ENCODE measurements around the gene ADAMTS2.

Gene ADAMTS2

DNA sequence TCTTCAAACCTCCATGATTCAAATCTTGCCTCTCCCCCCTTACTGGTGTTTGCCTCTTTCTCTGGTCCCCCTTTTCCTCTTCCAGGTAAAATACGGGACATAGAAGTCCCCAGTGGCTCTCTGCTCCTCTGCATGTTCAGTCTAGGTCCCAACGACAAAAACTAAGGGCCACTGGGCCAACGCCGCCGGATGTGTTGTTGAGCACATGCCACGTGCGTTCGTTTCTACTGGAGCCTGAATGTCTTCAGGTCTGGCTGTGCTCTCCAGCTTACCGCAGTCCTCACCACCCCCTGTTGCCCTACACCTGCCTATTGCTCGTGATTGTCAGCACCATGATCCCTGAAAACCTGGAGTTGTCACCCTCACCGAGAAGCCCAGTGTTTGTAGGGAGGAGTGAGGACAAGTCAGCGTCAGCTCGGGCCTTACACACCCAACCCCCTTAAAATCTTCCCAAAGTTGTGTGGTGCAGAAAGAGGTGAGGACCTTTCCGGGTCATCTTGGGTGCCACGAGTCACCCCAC lies 2.8 kb upstream of the ADAMTS2 start:
- no peaks in the 10 kb centered on the region for H3K36me3 ChIP-seq (ENCODE audit: insufficient read depth, low read length)
- H3F3A ChIP-seq (ENCODE audit: insufficient read depth, low read length) = no peaks in the 10 kb centered on the region
- no peaks in the 10 kb centered on the region for H3K79me2 ChIP-seq (ENCODE audit: insufficient read depth, low read length)
- H3K9me2 ChIP-seq (ENCODE audit: low read depth, low read length) = no peaks in the 10 kb centered on the region
- no peak overlapping the region for H3K4me3 ChIP-seq (ENCODE audit: low read depth, low read length, poor library complexity, severe bottlenecking)
- H3K4me1 ChIP-seq (ENCODE audit: insufficient read depth, low read length, severe bottlenecking) = no peaks in the 10 kb centered on the region
- H4K20me1 ChIP-seq (ENCODE audit: insufficient read depth, low read length) = no peaks in the 10 kb centered on the region
- no peak overlapping the region for H2AFZ ChIP-seq (ENCODE audit: low read length)
- no peak overlapping the region for H3K9ac ChIP-seq (ENCODE audit: low read length)
- no peaks in the 10 kb centered on the region for H3K27me3 ChIP-seq (ENCODE audit: insufficient read depth, low read length)
- H3K27ac ChIP-seq (ENCODE audit: low read depth, low read length, poor library complexity, severe bottlenecking) = no peak overlapping the region
- TF ChIP-seq, protein P1, sequence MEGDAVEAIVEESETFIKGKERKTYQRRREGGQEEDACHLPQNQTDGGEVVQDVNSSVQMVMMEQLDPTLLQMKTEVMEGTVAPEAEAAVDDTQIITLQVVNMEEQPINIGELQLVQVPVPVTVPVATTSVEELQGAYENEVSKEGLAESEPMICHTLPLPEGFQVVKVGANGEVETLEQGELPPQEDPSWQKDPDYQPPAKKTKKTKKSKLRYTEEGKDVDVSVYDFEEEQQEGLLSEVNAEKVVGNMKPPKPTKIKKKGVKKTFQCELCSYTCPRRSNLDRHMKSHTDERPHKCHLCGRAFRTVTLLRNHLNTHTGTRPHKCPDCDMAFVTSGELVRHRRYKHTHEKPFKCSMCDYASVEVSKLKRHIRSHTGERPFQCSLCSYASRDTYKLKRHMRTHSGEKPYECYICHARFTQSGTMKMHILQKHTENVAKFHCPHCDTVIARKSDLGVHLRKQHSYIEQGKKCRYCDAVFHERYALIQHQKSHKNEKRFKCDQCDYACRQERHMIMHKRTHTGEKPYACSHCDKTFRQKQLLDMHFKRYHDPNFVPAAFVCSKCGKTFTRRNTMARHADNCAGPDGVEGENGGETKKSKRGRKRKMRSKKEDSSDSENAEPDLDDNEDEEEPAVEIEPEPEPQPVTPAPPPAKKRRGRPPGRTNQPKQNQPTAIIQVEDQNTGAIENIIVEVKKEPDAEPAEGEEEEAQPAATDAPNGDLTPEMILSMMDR (IDR thresholded peaks at IDR 0.05; ENCODE audit: low read length) = no peak
- no peak for TF ChIP-seq EZH2 (IDR thresholded peaks at IDR 0.05; ENCODE audit: borderline replicate concordance, low read length)
- no peak overlapping the region for H3K4me2 ChIP-seq (ENCODE audit: low read length)
- H3K9me3 ChIP-seq (ENCODE audit: low read length) = no peaks in the 10 kb centered on the region

DNA sequence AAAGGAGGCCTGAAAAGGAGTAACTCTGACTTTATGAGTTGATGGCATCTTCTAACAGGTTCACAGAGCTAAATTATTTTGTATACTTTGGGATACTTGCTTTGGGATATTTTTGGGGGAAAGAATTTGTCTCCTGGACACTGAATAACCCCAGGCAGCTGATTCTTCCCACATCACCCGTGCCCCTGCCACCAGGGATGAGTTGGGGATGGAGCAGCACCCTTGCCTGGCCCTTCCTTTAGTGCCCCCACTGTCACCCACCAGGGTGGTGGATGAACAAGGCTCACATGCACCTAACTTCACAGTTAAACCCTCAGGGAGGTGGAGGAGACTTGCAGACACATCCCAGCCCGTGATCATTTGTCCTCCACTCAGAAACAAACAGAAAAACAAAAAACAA lies 2.3 kb upstream of the ADAMTS2 start:
- H3K9me2 ChIP-seq (ENCODE audit: low read depth, low read length) = no peaks in the 10 kb centered on the region
- no peaks in the 10 kb centered on the region for H4K20me1 ChIP-seq (ENCODE audit: insufficient read depth, low read length)
- no peak overlapping the region for H3K27ac ChIP-seq (ENCODE audit: low read depth, low read length, poor library complexity, severe bottlenecking)
- H3K4me3 ChIP-seq (ENCODE audit: low read depth, low read length, poor library complexity, severe bottlenecking) = no peak overlapping the region
- no peaks in the 10 kb centered on the region for H3K36me3 ChIP-seq (ENCODE audit: insufficient read depth, low read length)
- no peaks in the 10 kb centered on the region for H3K79me2 ChIP-seq (ENCODE audit: insufficient read depth, low read length)
- TF ChIP-seq EZH2 (IDR thresholded peaks at IDR 0.05; ENCODE audit: borderline replicate concordance, low read length) = no peak
- TF ChIP-seq, protein P1 (IDR thresholded peaks at IDR 0.05; ENCODE audit: low read length) = no peak
- no peaks in the 10 kb centered on the region for H3K4me1 ChIP-seq (ENCODE audit: insufficient read depth, low read length, severe bottlenecking)
- no peaks in the 10 kb centered on the region for H3F3A ChIP-seq (ENCODE audit: insufficient read depth, low read length)
- H2AFZ ChIP-seq (ENCODE audit: low read length) = no peak overlapping the region
- no peak overlapping the region for H3K4me2 ChIP-seq (ENCODE audit: low read length)
- H3K9ac ChIP-seq (ENCODE audit: low read length) = no peak overlapping the region
- no peaks in the 10 kb centered on the region for H3K9me3 ChIP-seq (ENCODE audit: low read length)
- no peaks in the 10 kb centered on the region for H3K27me3 ChIP-seq (ENCODE audit: insufficient read depth, low read length)

DNA sequence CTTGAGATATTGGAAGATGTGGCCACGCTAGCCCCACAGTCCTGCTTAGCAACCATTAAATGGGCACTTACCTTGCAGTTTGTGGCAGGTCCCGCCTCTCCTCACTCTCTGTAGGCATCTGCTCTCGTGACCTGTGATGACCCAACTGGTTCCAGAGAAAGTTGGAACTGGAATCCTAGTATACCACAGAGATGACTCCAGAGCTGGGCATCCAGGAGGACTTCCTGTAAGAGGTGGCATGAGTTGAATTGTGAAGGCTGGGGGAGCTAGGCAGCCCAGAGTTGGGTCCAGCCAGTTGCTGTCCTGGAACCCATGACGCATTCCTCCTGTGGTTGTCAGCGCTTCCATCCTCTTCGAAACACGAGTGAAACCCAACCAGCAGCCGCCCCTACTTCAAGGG lies 1.6 kb upstream of the ADAMTS2 start:
- Histone ChIP-seq H3K79me2 (ENCODE audit: insufficient read depth, low read length) (no peaks in the 10 kb centered on the region), H3K4me3 (ENCODE audit: low read depth, low read length, poor library complexity, severe bottlenecking) (no peak overlapping the region), H3K9ac (ENCODE audit: low read length) (no peak overlapping the region), H3K9me3 (ENCODE audit: low read length) (no peaks in the 10 kb centered on the region), H3K4me1 (ENCODE audit: insufficient read depth, low read length, severe bottlenecking) (no peaks in the 10 kb centered on the region), H3K4me2 (ENCODE audit: low read length) (no peak overlapping the region), H4K20me1 (ENCODE audit: insufficient read depth, low read length) (no peaks in the 10 kb centered on the region), H3K36me3 (ENCODE audit: insufficient read depth, low read length) (no peaks in the 10 kb centered on the region), H3K27me3 (ENCODE audit: insufficient read depth, low read length) (no peaks in the 10 kb centered on the region), H3K9me2 (ENCODE audit: low read depth, low read length) (no peaks in the 10 kb centered on the region), H3K27ac (ENCODE audit: low read depth, low read length, poor library complexity, severe bottlenecking) (no peak overlapping the region), H2AFZ (ENCODE audit: low read length) (no peak overlapping the region), H3F3A (ENCODE audit: insufficient read depth, low read length) (no peaks in the 10 kb centered on the region)
- TF ChIP-seq EZH2 (IDR thresholded peaks at IDR 0.05; ENCODE audit: borderline replicate concordance, low read length) = no peak
- TF ChIP-seq, protein P1 (IDR thresholded peaks at IDR 0.05; ENCODE audit: low read length) = no peak

All from OCI-LY1 (cell line).